Measurements from ENCODE around the gene UBAP2. TPM values are rescaled to one million over a fixed set of nuclear protein-coding genes. Genes with fewer than 3 reads are reported as not detected.

The UBAP2 gene
- polyA plus RNA-seq, 1 of the 3 experiments (the other 2 are of a cell fraction): 15.8 TPM

DNA sequence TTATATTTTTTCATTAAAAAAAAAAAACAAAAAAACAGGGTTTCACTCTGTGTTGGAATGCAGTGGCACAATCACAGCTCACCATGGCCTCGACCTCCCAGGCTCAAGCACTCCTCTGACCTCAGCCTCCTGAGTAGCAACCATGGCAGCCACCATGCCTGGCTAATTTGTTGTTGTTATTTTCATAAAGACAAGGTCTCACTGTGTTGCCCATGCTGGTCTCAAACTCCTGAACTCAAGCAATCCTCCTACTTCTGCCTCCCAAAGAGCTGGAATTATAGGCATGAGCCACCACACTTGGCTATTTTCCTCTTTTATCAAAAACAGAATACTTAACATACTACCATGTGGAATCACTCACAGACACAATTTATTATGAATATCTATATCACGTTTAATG, 46.7 kb downstream of the UBAP2 start:
- Histone ChIP-seq H3K4me2 (no peak overlapping the region), H3K9me3 (no peaks in the 10 kb centered on the region), H3K4me3 (ENCODE audit: low read depth in 2 of 2, low read length in 1 of 2) (no peak overlapping the region), H4K20me1 (ENCODE audit: insufficient read depth) (0 out of 2 replicates have a peak, but pooled peaks cover 4% of the 10 kb centered on the region), H3K79me2 (ENCODE audit: insufficient read depth) (peaks cover 28% of the 10 kb centered on the region; the same call in 1 of the 2 replicates), H3K4me1 (ENCODE audit: control insufficient read depth in 1 of 2, insufficient read depth in 2 of 2, low read depth in 1 of 2, low read length in 1 of 2) (no peaks in the 10 kb centered on the region), H3K27me3 (ENCODE audit: insufficient read depth) (no peaks in the 10 kb centered on the region), H3K27ac (ENCODE audit: low read depth in 2 of 2, low read length in 1 of 2) (no peak overlapping the region), H3K36me3 (replicated peaks in 1 of 2; ENCODE audit: control insufficient read depth in 1 of 2, insufficient read depth in 2 of 2, low read length in 1 of 2) (peaks cover 12 to 36% of the 10 kb centered on the region in 2 experiments), H3F3A (replicated peaks; ENCODE audit: insufficient read depth) (peaks cover 6% of the 10 kb centered on the region), H2AFZ (ENCODE audit: low read depth) (no peak overlapping the region), H3K9me2 (no peaks in the 10 kb centered on the region), H3K9ac (no peak overlapping the region)
- WGBS (ENCODE audit: low lambda C conversion rate): 88% methylated on average over 2 of the region's 2 CpGs
- DNase-seq: no peak
- POLR2A ChIA-PET: no interaction called here
- CTCF ChIA-PET: interaction anchor here (1.2 kb wide), 1 partner anchor 9 kb away, joined by 3 read pairs; no protein-coding TSS in a partner anchor
- no peak for TF ChIP-seq FOXJ3 (CRISPR knock-in tag; IDR thresholded peaks at IDR 0.05)
- no peak for TF ChIP-seq EZH2phosphoT487 (IDR thresholded peaks at IDR 0.05; ENCODE audit: borderline replicate concordance, low read depth)
- TF ChIP-seq, protein P1, sequence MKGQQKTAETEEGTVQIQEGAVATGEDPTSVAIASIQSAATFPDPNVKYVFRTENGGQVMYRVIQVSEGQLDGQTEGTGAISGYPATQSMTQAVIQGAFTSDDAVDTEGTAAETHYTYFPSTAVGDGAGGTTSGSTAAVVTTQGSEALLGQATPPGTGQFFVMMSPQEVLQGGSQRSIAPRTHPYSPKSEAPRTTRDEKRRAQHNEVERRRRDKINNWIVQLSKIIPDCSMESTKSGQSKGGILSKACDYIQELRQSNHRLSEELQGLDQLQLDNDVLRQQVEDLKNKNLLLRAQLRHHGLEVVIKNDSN (IDR thresholded peaks at IDR 0.05; ENCODE audit: borderline replicate concordance, low read depth): no peak
- no peak for TF ChIP-seq RXRA (IDR thresholded peaks at IDR 0.05; ENCODE audit: borderline replicate concordance, low read depth)
- TF ChIP-seq MEF2A (IDR thresholded peaks at IDR 0.05; ENCODE audit: borderline replicate concordance, low read depth): no peak
- no peak for TF ChIP-seq TEAD4 (IDR thresholded peaks at IDR 0.05; ENCODE audit: borderline replicate concordance, insufficient read depth)
- no peak for TF ChIP-seq RCOR1 (IDR thresholded peaks at IDR 0.05; ENCODE audit: low read length)
- no peak for TF ChIP-seq CHD2 (IDR thresholded peaks at IDR 0.05; ENCODE audit: low read length, partially characterized antibody)
- TF ChIP-seq, protein P2, sequence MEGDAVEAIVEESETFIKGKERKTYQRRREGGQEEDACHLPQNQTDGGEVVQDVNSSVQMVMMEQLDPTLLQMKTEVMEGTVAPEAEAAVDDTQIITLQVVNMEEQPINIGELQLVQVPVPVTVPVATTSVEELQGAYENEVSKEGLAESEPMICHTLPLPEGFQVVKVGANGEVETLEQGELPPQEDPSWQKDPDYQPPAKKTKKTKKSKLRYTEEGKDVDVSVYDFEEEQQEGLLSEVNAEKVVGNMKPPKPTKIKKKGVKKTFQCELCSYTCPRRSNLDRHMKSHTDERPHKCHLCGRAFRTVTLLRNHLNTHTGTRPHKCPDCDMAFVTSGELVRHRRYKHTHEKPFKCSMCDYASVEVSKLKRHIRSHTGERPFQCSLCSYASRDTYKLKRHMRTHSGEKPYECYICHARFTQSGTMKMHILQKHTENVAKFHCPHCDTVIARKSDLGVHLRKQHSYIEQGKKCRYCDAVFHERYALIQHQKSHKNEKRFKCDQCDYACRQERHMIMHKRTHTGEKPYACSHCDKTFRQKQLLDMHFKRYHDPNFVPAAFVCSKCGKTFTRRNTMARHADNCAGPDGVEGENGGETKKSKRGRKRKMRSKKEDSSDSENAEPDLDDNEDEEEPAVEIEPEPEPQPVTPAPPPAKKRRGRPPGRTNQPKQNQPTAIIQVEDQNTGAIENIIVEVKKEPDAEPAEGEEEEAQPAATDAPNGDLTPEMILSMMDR (IDR thresholded peaks at IDR 0.05): no peak
- no peak for TF ChIP-seq RFX5 (IDR thresholded peaks at IDR 0.05; ENCODE audit: low read length)
- no peak for TF ChIP-seq GABPA (IDR thresholded peaks at IDR 0.05; ENCODE audit: low read depth)
- no peak for TF ChIP-seq ELF1 (IDR thresholded peaks at IDR 0.05)
- TF ChIP-seq MXI1 (IDR thresholded peaks at IDR 0.05; ENCODE audit: low read depth, low read length): no peak
- no peak for TF ChIP-seq POLR2AphosphoS5 (IDR thresholded peaks at IDR 0.05; ENCODE audit: low read depth, low read length)
- TF ChIP-seq, protein P3, sequence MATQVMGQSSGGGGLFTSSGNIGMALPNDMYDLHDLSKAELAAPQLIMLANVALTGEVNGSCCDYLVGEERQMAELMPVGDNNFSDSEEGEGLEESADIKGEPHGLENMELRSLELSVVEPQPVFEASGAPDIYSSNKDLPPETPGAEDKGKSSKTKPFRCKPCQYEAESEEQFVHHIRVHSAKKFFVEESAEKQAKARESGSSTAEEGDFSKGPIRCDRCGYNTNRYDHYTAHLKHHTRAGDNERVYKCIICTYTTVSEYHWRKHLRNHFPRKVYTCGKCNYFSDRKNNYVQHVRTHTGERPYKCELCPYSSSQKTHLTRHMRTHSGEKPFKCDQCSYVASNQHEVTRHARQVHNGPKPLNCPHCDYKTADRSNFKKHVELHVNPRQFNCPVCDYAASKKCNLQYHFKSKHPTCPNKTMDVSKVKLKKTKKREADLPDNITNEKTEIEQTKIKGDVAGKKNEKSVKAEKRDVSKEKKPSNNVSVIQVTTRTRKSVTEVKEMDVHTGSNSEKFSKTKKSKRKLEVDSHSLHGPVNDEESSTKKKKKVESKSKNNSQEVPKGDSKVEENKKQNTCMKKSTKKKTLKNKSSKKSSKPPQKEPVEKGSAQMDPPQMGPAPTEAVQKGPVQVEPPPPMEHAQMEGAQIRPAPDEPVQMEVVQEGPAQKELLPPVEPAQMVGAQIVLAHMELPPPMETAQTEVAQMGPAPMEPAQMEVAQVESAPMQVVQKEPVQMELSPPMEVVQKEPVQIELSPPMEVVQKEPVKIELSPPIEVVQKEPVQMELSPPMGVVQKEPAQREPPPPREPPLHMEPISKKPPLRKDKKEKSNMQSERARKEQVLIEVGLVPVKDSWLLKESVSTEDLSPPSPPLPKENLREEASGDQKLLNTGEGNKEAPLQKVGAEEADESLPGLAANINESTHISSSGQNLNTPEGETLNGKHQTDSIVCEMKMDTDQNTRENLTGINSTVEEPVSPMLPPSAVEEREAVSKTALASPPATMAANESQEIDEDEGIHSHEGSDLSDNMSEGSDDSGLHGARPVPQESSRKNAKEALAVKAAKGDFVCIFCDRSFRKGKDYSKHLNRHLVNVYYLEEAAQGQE (IDR thresholded peaks at IDR 0.05; ENCODE audit: low read depth, low read length): no peak
- TF ChIP-seq, protein P4, sequence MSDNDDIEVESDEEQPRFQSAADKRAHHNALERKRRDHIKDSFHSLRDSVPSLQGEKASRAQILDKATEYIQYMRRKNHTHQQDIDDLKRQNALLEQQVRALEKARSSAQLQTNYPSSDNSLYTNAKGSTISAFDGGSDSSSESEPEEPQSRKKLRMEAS (IDR thresholded peaks at IDR 0.05; ENCODE audit: low read depth): no peak
- TF ChIP-seq, protein P5, sequence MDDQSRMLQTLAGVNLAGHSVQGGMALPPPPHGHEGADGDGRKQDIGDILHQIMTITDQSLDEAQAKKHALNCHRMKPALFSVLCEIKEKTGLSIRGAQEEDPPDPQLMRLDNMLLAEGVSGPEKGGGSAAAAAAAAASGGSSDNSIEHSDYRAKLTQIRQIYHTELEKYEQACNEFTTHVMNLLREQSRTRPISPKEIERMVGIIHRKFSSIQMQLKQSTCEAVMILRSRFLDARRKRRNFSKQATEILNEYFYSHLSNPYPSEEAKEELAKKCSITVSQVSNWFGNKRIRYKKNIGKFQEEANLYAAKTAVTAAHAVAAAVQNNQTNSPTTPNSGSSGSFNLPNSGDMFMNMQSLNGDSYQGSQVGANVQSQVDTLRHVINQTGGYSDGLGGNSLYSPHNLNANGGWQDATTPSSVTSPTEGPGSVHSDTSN (IDR thresholded peaks at IDR 0.05): no peak
- no peak for TF ChIP-seq TCF12 (IDR thresholded peaks at IDR 0.05)
